ENCODE measurements around the gene IRGC. TPM values are rescaled to one million over a fixed set of nuclear protein-coding genes. Genes with fewer than 3 reads are reported as not detected.

The IRGC gene
- total RNA-seq, 1 donor from 2014 or later = not detected

Other genes with a start within 250 kb of the IRGC start
- gene PHLDB3, start 211.3 kb upstream of the IRGC start, total RNA-seq = 17.7 TPM
- gene ETHE1, start 188.9 kb upstream of the IRGC start, total RNA-seq = 43.5 TPM
- gene ZNF575, start 182.9 kb upstream of the IRGC start, total RNA-seq = 1.5 TPM
- gene XRCC1, start 140.5 kb upstream of the IRGC start, total RNA-seq = 8.8 TPM
- gene PINLYP, start 140.3 kb upstream of the IRGC start, total RNA-seq = 0.88 TPM
- gene IRGQ, start 119.9 kb upstream of the IRGC start, total RNA-seq = 17.1 TPM
- gene ZNF576, start 119.5 kb upstream of the IRGC start, total RNA-seq = 7.7 TPM
- gene SRRM5, start 104.0 kb upstream of the IRGC start, total RNA-seq = 0.35 TPM
- 15.7 TPM for gene ZNF428, start 96.4 kb upstream of the IRGC start, total RNA-seq
- gene CADM4, start 76.2 kb upstream of the IRGC start, total RNA-seq = 5.1 TPM
- 3.4 TPM for gene PLAUR, start 45.9 kb upstream of the IRGC start, total RNA-seq
- gene SMG9, start 38.9 kb downstream of the IRGC start, total RNA-seq = 13.2 TPM
- gene KCNN4, start 64.9 kb downstream of the IRGC start, total RNA-seq = 0.43 TPM
- not detected for gene LYPD5, start 86.4 kb downstream of the IRGC start, total RNA-seq
- gene ZNF283, start 111.2 kb downstream of the IRGC start, total RNA-seq = 2.6 TPM
- gene ZNF404, start 167.9 kb downstream of the IRGC start, total RNA-seq = 0.40 TPM
- gene ZNF45, start 219.2 kb downstream of the IRGC start, total RNA-seq = 3.3 TPM
- 2.9 TPM for gene ZNF221, start 235.2 kb downstream of the IRGC start, total RNA-seq

Data from left lobe of liver (tissue), 1 donor.